IPS-18a (cell line): ENCODE results near the gene C20orf144.

Source experiments
- H3K27ac ChIP-seq: one replicate; pipeline ENCODE4 v1.5.1; 2013; ENCODE audit warnings: low read length
- H3K27me3 ChIP-seq: one replicate; pipeline ENCODE4 v1.6.1; 2013; ENCODE audit warnings: mild to moderate bottlenecking, low read length; ENCODE audit not compliant: control insufficient read depth, insufficient read depth
- H3K36me3 ChIP-seq: one replicate; pipeline ENCODE4 v1.6.1; 2013; ENCODE audit warnings: low read depth, low read length; ENCODE audit not compliant: control insufficient read depth
- H3K4me1 ChIP-seq: one replicate; pipeline ENCODE4 v1.6.1; 2013; ENCODE audit warnings: low read depth, low read length; ENCODE audit not compliant: control insufficient read depth
- H3K4me3 ChIP-seq: one replicate; pipeline ENCODE4 v1.5.1; 2013; ENCODE audit warnings: low read length
- H3K9ac ChIP-seq: one replicate; pipeline ENCODE4 v1.6.1; 2013; ENCODE audit warnings: mild to moderate bottlenecking, low read length, moderate library complexity
- H3K9me3 ChIP-seq: one replicate; pipeline ENCODE4 v1.6.1; 2013; ENCODE audit warnings: low read depth, low read length; ENCODE audit not compliant: control insufficient read depth

The C20orf144 gene

GRCh38 chr20:33709905-33710541, 47.9 kb downstream of the C20orf144 start:
- Histone ChIP-seq H3K27ac (no peak overlapping the region), H3K9me3 (no peaks in the 10 kb centered on the region), H3K4me3 (no peak overlapping the region), H3K9ac (no peak overlapping the region), H3K4me1 (no peaks in the 10 kb centered on the region), H3K36me3 (no peaks in the 10 kb centered on the region), H3K27me3 (no peaks in the 10 kb centered on the region)

GRCh38 chr20:33710681-33711445, 48.7 kb downstream of the C20orf144 start:
- H3K4me3 ChIP-seq = no peak overlapping the region
- H3K27me3 ChIP-seq = no peaks in the 10 kb centered on the region
- H3K4me1 ChIP-seq = no peaks in the 10 kb centered on the region
- no peak overlapping the region for H3K27ac ChIP-seq
- H3K9ac ChIP-seq = no peak overlapping the region
- H3K9me3 ChIP-seq = no peaks in the 10 kb centered on the region
- H3K36me3 ChIP-seq = no peaks in the 10 kb centered on the region

GRCh38 chr20:33711446-33711738, 49.3 kb downstream of the C20orf144 start:
- no peak overlapping the region for H3K27ac ChIP-seq
- H3K9me3 ChIP-seq = no peaks in the 10 kb centered on the region
- H3K4me1 ChIP-seq = no peaks in the 10 kb centered on the region
- H3K9ac ChIP-seq = no peak overlapping the region
- H3K27me3 ChIP-seq = no peaks in the 10 kb centered on the region
- H3K4me3 ChIP-seq = no peak overlapping the region
- H3K36me3 ChIP-seq = no peaks in the 10 kb centered on the region
